A673 (cell line): ENCODE results near the gene ADCY5. TPM values are rescaled to one million over a fixed set of nuclear protein-coding genes. Genes with fewer than 3 reads are reported as not detected.

Source experiments
- BruUV-seq: library from RNA; stranded (reverse); fragments of 400-500 nt; replicated peaks from 2 replicates; lab custom pipeline; 2021; lab: Mats Ljungman, UMichigan
- CTCF ChIA-PET: fragments of 300-600 bp; sonication (Branson Sonifier 250); formaldehyde crosslinking; loops from one replicate; lab custom pipeline; 2022; ENCODE audit warnings: antibody characterized with exemption; lab: Charles Lee
- POLR2A ChIA-PET: fragments of 300-600 bp; sonication (Branson Sonifier 250); formaldehyde crosslinking; loops from one replicate; lab custom pipeline; 2022; ENCODE audit warnings: antibody characterized with exemption; ENCODE audit not compliant: low non-redundant PET; lab: Charles Lee
- DNase-seq: peaks from one replicate; pipeline ENCODE4 v3.0.0-alpha.2; 2015; ENCODE audit warnings: low spot score
- H3K27ac ChIP-seq: fragments of 200-600 bp; sonication (generic); 2 replicates; pipeline ENCODE4 v1.5.1; 2016; ENCODE audit warnings: mixed run types, low read depth, mild to moderate bottlenecking, mixed read lengths, antibody characterized with exemption, low read length; ENCODE audit not compliant: poor library complexity, severe bottlenecking
- H3K27me3 ChIP-seq: fragments of 200-600 bp; sonication (generic); replicated peaks from 2 replicates; pipeline ENCODE4 v1.6.1; 2017; ENCODE audit warnings: mixed run types, low read depth, mild to moderate bottlenecking, mixed read lengths, antibody characterized with exemption, low read length; ENCODE audit not compliant: insufficient read depth, poor library complexity
- H3K36me3 ChIP-seq: fragments of 200-600 bp; sonication (generic); 2 replicates; pipeline ENCODE4 v1.6.1; 2016; ENCODE audit warnings: mixed run types, mild to moderate bottlenecking, mixed read lengths, antibody characterized with exemption, low read length; ENCODE audit not compliant: insufficient read depth, poor library complexity, severe bottlenecking
- H3K4me1 ChIP-seq: fragments of 200-600 bp; sonication (generic); 2 replicates; pipeline ENCODE4 v1.6.1; 2017; ENCODE audit warnings: mixed run types, mild to moderate bottlenecking, mixed read lengths, antibody characterized with exemption, low read length; ENCODE audit not compliant: insufficient read depth, poor library complexity, severe bottlenecking
- H3K4me3 ChIP-seq: fragments of 200-600 bp; sonication (generic); 2 replicates; pipeline ENCODE4 v1.5.1; 2016; ENCODE audit warnings: low read depth, mixed run types, mild to moderate bottlenecking, mixed read lengths, low read length; ENCODE audit not compliant: poor library complexity, severe bottlenecking
- H3K9me3 ChIP-seq: fragments of 200-600 bp; sonication (generic); 2 replicates; pipeline ENCODE4 v1.6.1; 2016; ENCODE audit warnings: mixed run types, low read depth, mild to moderate bottlenecking, mixed read lengths, antibody characterized with exemption, low read length; ENCODE audit not compliant: poor library complexity, severe bottlenecking
- CTCF ChIP-seq: fragments of 300-800, 200-600 bp; sonication (generic); conservative IDR thresholded peaks from 2 replicates; pipeline ENCODE4 v1.5.1; 2017; ENCODE audit warnings: low read depth, mild to moderate bottlenecking, antibody characterized with exemption, low read length, moderate library complexity, mixed read lengths
- EZH2 ChIP-seq: fragments of 200-600 bp; sonication (generic); IDR thresholded peaks from 2 replicates; pipeline ENCODE4 v1.6.1; 2017; ENCODE audit warnings: borderline replicate concordance, low read depth, mild to moderate bottlenecking, mixed read lengths, antibody characterized with exemption, low read length; ENCODE audit not compliant: poor library complexity, severe bottlenecking
- intact Hi-C: fragments of 100-400 bp; cut with micrococcal nuclease; formaldehyde crosslinking; loops from one replicate; pipeline ENCODE4 v1.10.0; 2022; ENCODE audit not compliant: unreplicated experiment
- total RNA-seq: library from RNA; stranded (reverse); gene quantifications from 2 replicates; pipeline ENCODE4 v1.2.3, GENCODE V29; 2021

The ADCY5 gene
- total RNA-seq, 1 experiment from 2014 or later: 0.21 TPM

GRCh38 chr3:123486460-123486859 is 37.6 kb upstream of the ADCY5 start:
- TF ChIP-seq EZH2 (no peak), CTCF (no peak)
- CTCF ChIA-PET: no interaction called here
- no peak for DNase-seq
- Histone ChIP-seq H3K4me1 (no peaks in the 10 kb centered on the region), H3K27ac (no peak overlapping the region), H3K9me3 (no peaks in the 10 kb centered on the region), H3K4me3 (no peak overlapping the region), H3K27me3 (no peaks in the 10 kb centered on the region), H3K36me3 (no peaks in the 10 kb centered on the region)
- intact Hi-C loops: no loop called here
- POLR2A ChIA-PET: no interaction called here
- no TSS peak for BruUV-seq

- intact Hi-C loops: no loop called here
- H3K9me3 ChIP-seq: no peaks in the 10 kb centered on the region
- H3K4me1 ChIP-seq: no peaks in the 10 kb centered on the region
- ChIA-PET CTCF (no interaction called here), POLR2A (no interaction called here)
- BruUV-seq: no TSS peak
- no peaks in the 10 kb centered on the region for H3K36me3 ChIP-seq
- no peak overlapping the region for H3K4me3 ChIP-seq
- no peak for TF ChIP-seq CTCF
- TF ChIP-seq EZH2: no peak
- DNase-seq: no peak
- H3K27ac ChIP-seq: no peak overlapping the region
- H3K27me3 ChIP-seq: no peaks in the 10 kb centered on the region
Observed at GRCh38 chr3:123485551-123485950, 36.7 kb upstream of the ADCY5 start.

GRCh38 chr3:123483146-123483545 is 34.3 kb upstream of the ADCY5 start:
- POLR2A ChIA-PET: no interaction called here
- H3K4me1 ChIP-seq: no peaks in the 10 kb centered on the region
- no TSS peak for BruUV-seq
- no peaks in the 10 kb centered on the region for H3K9me3 ChIP-seq
- no peak overlapping the region for H3K27ac ChIP-seq
- DNase-seq: no peak
- H3K4me3 ChIP-seq: no peak overlapping the region
- no peaks in the 10 kb centered on the region for H3K27me3 ChIP-seq
- no peaks in the 10 kb centered on the region for H3K36me3 ChIP-seq
- no peak for TF ChIP-seq EZH2
- no peak for TF ChIP-seq CTCF
- intact Hi-C loops: no loop called here
- CTCF ChIA-PET: interaction anchor here (0.7 kb wide), 1 partner anchor 431 kb away, joined by 5 read pairs; no protein-coding TSS in a partner anchor
